ENCODE measurements around the gene WDR26.

WDR26 gene

GRCh38 chr1:224447971-224448370, 13.4 kb upstream of the WDR26 start:
- no peaks in the 10 kb centered on the region; a peak in 1 of 3 replicates for H3K36me3 ChIP-seq (ENCODE audit: control insufficient read depth in 2 of 2, insufficient read depth in 1 of 2, low read length in 2 of 2)
- H3K4me3 ChIP-seq (ENCODE audit: low read depth, low read length): no peak overlapping the region
- CTCF ChIA-PET: interaction anchor here (0.6 to 2.4 kb wide), 5 partner anchors 9 to 749 kb away, joined by 3 to 14 read pairs (median 3); no protein-coding TSS in a partner anchor
- POLR2A ChIA-PET: no interaction called here
- TF ChIP-seq ZNF121 (tag by site-specific recombination; IDR thresholded peaks at IDR 0.05) (peak; percentile 53; the same call in 1 of the 2 replicates), ZNF341 (tag by site-specific recombination; IDR thresholded peaks at IDR 0.05; ENCODE audit: low read depth) (no peak)
- H3K4me1 ChIP-seq (ENCODE audit: control insufficient read depth, insufficient read depth, low read length): no peaks in the 10 kb centered on the region
- no peaks in the 10 kb centered on the region for H3K9me3 ChIP-seq (ENCODE audit: control insufficient read depth, insufficient read depth, low read depth, low read length)
- no peak overlapping the region for H3K27ac ChIP-seq (ENCODE audit: extremely low read depth, low read depth, low read length)

- POLR2A ChIA-PET: interaction anchor here (1.2 to 1.5 kb wide), 2 partner anchors 10 to 12 kb away, joined by 3 to 4 read pairs; partner anchors contain the start of gene WDR26
- Histone ChIP-seq H3K36me3 (ENCODE audit: control insufficient read depth in 2 of 2, insufficient read depth in 1 of 2, low read length in 2 of 2) (no peaks in the 10 kb centered on the region; a peak in 1 of 3 replicates), H3K4me1 (ENCODE audit: control insufficient read depth, insufficient read depth, low read length) (no peaks in the 10 kb centered on the region), H3K4me3 (ENCODE audit: low read depth, low read length) (no peak overlapping the region), H3K27ac (ENCODE audit: extremely low read depth, low read depth, low read length) (no peak overlapping the region), H3K9me3 (ENCODE audit: control insufficient read depth, insufficient read depth, low read depth, low read length) (no peaks in the 10 kb centered on the region)
- TF ChIP-seq EGR2 (tag by site-specific recombination; IDR thresholded peaks at IDR 0.05; ENCODE audit: low read depth) (peak; percentile 36; the same call in 1 of the 2 replicates), ZNF596 (tag by site-specific recombination; IDR thresholded peaks at IDR 0.05) (no peak), ZBTB20 (tag by site-specific recombination; IDR thresholded peaks at IDR 0.05) (no peak), KLF1 (tag by site-specific recombination; IDR thresholded peaks at IDR 0.05) (peak; percentile 41; the same call in 1 of the 2 replicates), ZFHX2 (tag by site-specific recombination; conservative IDR thresholded peaks at IDR 0.05) (peak; percentile 72), ZNF24 (tag by site-specific recombination; IDR thresholded peaks at IDR 0.05) (no peak)
- CTCF ChIA-PET: interaction anchor here (0.6 to 1.7 kb wide), 6 partner anchors 10 to 749 kb away, joined by 3 to 15 read pairs (median 3); no protein-coding TSS in a partner anchor
These were observed 12.7 kb upstream of the WDR26 start for GRCh38 chr1:224447251-224447650.

GRCh38 chr1:224438989-224439388, 4.4 kb upstream of the WDR26 start:
- Histone ChIP-seq H3K36me3 (ENCODE audit: control insufficient read depth in 2 of 2, insufficient read depth in 1 of 2, low read length in 2 of 2) (peaks cover 6 to 8% of the 10 kb centered on the region in 2 experiments), H3K4me1 (ENCODE audit: control insufficient read depth, insufficient read depth, low read length) (peaks cover 4% of the 10 kb centered on the region; the same call in 1 of the 2 replicates), H3K27ac (ENCODE audit: extremely low read depth, low read depth, low read length) (no peak overlapping the region), H3K9me3 (ENCODE audit: control insufficient read depth, insufficient read depth, low read depth, low read length) (no peaks in the 10 kb centered on the region), H3K4me3 (ENCODE audit: low read depth, low read length) (no peak overlapping the region)
- no peak for TF ChIP-seq REPIN1 (tag by site-specific recombination; IDR thresholded peaks at IDR 0.05; ENCODE audit: low read depth)
- TF ChIP-seq ZFP69B (tag by site-specific recombination; IDR thresholded peaks at IDR 0.05): no peak
- no peak for TF ChIP-seq ZNF658 (tag by site-specific recombination; IDR thresholded peaks at IDR 0.05)
- no peak for TF ChIP-seq ZBTB10 (tag by site-specific recombination; IDR thresholded peaks at IDR 0.05)
- no peak for TF ChIP-seq PRDM1 (tag by site-specific recombination; IDR thresholded peaks at IDR 0.05)
- no peak for TF ChIP-seq ZNF133 (tag by site-specific recombination; IDR thresholded peaks at IDR 0.05)
- no peak for TF ChIP-seq ZNF23 (tag by site-specific recombination; IDR thresholded peaks at IDR 0.05; ENCODE audit: borderline replicate concordance)
- TF ChIP-seq ZNF335 (tag by site-specific recombination; conservative IDR thresholded peaks at IDR 0.05): no peak
- TF ChIP-seq ZNF26 (tag by site-specific recombination; IDR thresholded peaks at IDR 0.05): no peak
- TF ChIP-seq ZNF169 (tag by site-specific recombination; IDR thresholded peaks at IDR 0.05): no peak
- ChIA-PET POLR2A (interaction anchor here (0.9 kb wide), 1 partner anchor 15 kb away, joined by 4 read pairs; no protein-coding TSS in a partner anchor), CTCF (interaction anchor here (1.4 to 2.7 kb wide), 2 partner anchors 15 to 18 kb away, joined by 3 to 22 read pairs; no protein-coding TSS in a partner anchor)

Data from HEK293 (cell line).